DMS114 treated with DMSO at 0.1 percent for 48 hours (cell line): ENCODE measurements around the gene SMC3.
"Not testable (repeated sequence)": the region's sequence is repeated elsewhere in the genome, so short reads cannot be mapped to it uniquely, and the experiment has no call there.

ENCODE experiments used
- DNase-seq: peaks from one replicate; lab custom pipeline; 2025; ENCODE audit not compliant: unreplicated experiment; lab: John Stamatoyannopoulos, UW

Gene SMC3

GRCh38 chr10:110574420-110574819 is 6.9 kb downstream of the SMC3 start:
- no peak for DNase-seq

- DNase-seq: no peak
Observed at GRCh38 chr10:110576220-110576619, 8.7 kb downstream of the SMC3 start.

- DNase-seq: no peak
Observed at GRCh38 chr10:110577056-110577455, 9.6 kb downstream of the SMC3 start.

GRCh38 chr10:110584006-110584405 is 16.5 kb downstream of the SMC3 start:
- DNase-seq: no peak

GRCh38 chr10:110591760-110592159 is 24.3 kb downstream of the SMC3 start:
- DNase-seq: no peak

GRCh38 chr10:110597476-110597875 is 30.0 kb downstream of the SMC3 start:
- no peak for DNase-seq

GRCh38 chr10:110600487-110601101 is 33.1 kb downstream of the SMC3 start:
- peak; percentile 53 for DNase-seq

- no peak for DNase-seq
Observed at GRCh38 chr10:110601581-110601980, 34.1 kb downstream of the SMC3 start.

- no peak for DNase-seq
Observed at GRCh38 chr10:110608087-110608486, 40.6 kb downstream of the SMC3 start.

- peak; percentile 17 for DNase-seq
Observed at GRCh38 chr10:110609605-110610004, 42.1 kb downstream of the SMC3 start.

GRCh38 chr10:110610308-110610774 is 42.8 kb downstream of the SMC3 start:
- peak; percentile 70 for DNase-seq

GRCh38 chr10:110610781-110611180 is 43.3 kb downstream of the SMC3 start:
- DNase-seq: not testable (repeated sequence)

- DNase-seq: no peak
Observed at GRCh38 chr10:110612087-110612486, 44.6 kb downstream of the SMC3 start.

- DNase-seq: no peak
Observed at GRCh38 chr10:110612629-110613028, 45.1 kb downstream of the SMC3 start.

GRCh38 chr10:110613341-110613995 is 46.0 kb downstream of the SMC3 start:
- no peak for DNase-seq

- DNase-seq: no peak
Observed at GRCh38 chr10:110613996-110614495, 46.6 kb downstream of the SMC3 start.

- no peak for DNase-seq
Observed at GRCh38 chr10:110615057-110615747, 47.7 kb downstream of the SMC3 start.

- DNase-seq: no peak
Observed at GRCh38 chr10:110616493-110617033, 49.1 kb downstream of the SMC3 start.

- DNase-seq: no peak
Observed at GRCh38 chr10:110617425-110618229, 50.1 kb downstream of the SMC3 start.

- no peak for DNase-seq
Observed at GRCh38 chr10:110618230-110618610, 50.7 kb downstream of the SMC3 start.
